Measurements from ENCODE around the gene OR52D1. TPM values are rescaled to one million over a fixed set of nuclear protein-coding genes. Genes with fewer than 3 reads are reported as not detected.
A peak's percentile ranks its signal among the peaks of the same experiment; 100 is the strongest.

The OR52D1 gene
- total and polyA plus RNA-seq, 2 donors from 2014 or later = not detected

GRCh38 chr11:5467527-5467926, 21.0 kb upstream of the OR52D1 start:
- no peaks in the 10 kb centered on the region for H3K36me3 ChIP-seq (ENCODE audit: control insufficient read depth in 2 of 3, insufficient read depth in 3 of 3, low read length in 3 of 3)
- intact Hi-C loops (cut with DNase I) = no loop called here
- TF ChIP-seq, protein P1, sequence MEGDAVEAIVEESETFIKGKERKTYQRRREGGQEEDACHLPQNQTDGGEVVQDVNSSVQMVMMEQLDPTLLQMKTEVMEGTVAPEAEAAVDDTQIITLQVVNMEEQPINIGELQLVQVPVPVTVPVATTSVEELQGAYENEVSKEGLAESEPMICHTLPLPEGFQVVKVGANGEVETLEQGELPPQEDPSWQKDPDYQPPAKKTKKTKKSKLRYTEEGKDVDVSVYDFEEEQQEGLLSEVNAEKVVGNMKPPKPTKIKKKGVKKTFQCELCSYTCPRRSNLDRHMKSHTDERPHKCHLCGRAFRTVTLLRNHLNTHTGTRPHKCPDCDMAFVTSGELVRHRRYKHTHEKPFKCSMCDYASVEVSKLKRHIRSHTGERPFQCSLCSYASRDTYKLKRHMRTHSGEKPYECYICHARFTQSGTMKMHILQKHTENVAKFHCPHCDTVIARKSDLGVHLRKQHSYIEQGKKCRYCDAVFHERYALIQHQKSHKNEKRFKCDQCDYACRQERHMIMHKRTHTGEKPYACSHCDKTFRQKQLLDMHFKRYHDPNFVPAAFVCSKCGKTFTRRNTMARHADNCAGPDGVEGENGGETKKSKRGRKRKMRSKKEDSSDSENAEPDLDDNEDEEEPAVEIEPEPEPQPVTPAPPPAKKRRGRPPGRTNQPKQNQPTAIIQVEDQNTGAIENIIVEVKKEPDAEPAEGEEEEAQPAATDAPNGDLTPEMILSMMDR (IDR thresholded peaks at IDR 0.05; ENCODE audit: borderline replicate concordance, extremely low read depth, insufficient read depth) = no peak
- H3K4me1 ChIP-seq (ENCODE audit: control insufficient read depth in 2 of 3, insufficient read depth in 2 of 3, low read depth in 1 of 3, low read length in 3 of 3) = no peaks in the 10 kb centered on the region
- no peaks in the 10 kb centered on the region for H3K9me3 ChIP-seq (ENCODE audit: control insufficient read depth in 2 of 3, insufficient read depth in 1 of 3, low read length in 3 of 3)
- no peaks in the 10 kb centered on the region for H3K27me3 ChIP-seq (ENCODE audit: control insufficient read depth, insufficient read depth, low read length)
- H3K9ac ChIP-seq (ENCODE audit: low read length in 3 of 3) = no peak overlapping the region
- H3K4me3 ChIP-seq (ENCODE audit: low read length in 3 of 3) = no peak overlapping the region
- FAIRE-seq = no peak
- DNase-seq = no peak
- no peak overlapping the region for H3K27ac ChIP-seq (ENCODE audit: low read depth in 2 of 2, low read length in 2 of 2)

DNA sequence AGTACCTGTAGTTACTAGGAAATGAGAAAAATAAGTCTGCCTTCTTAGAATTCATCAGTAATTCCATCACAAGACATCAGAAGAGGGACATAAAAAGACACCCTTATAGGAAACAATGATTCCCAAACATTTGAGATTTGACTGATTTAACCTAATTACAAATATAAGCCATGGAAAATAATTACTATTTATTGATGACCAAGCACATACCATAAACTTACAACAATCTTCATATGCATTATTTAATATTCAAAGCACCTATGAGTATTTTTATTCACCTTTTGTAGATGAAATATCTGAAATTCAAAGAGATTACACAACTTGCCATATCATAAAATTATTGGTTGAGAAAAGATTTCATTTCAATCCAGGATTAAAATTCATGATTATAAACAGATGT, 14.6 kb upstream of the OR52D1 start:
- TF ChIP-seq, protein P1 (IDR thresholded peaks at IDR 0.05; ENCODE audit: borderline replicate concordance, extremely low read depth, insufficient read depth) = no peak
- intact Hi-C loops (cut with DNase I) = no loop called here

GRCh38 chr11:5476186-5476819, 12.2 kb upstream of the OR52D1 start:
- intact Hi-C loops (cut with DNase I) = no loop called here
- no peaks in the 10 kb centered on the region for H3K9me3 ChIP-seq (ENCODE audit: control insufficient read depth in 2 of 3, insufficient read depth in 1 of 3, low read length in 3 of 3)
- H3K27ac ChIP-seq (ENCODE audit: low read depth in 2 of 2, low read length in 2 of 2) = no peak overlapping the region
- DNase-seq (peak in 2 of 5 donors; percentile 53 to 64), FAIRE-seq (no peak)
- no peaks in the 10 kb centered on the region for H3K36me3 ChIP-seq (ENCODE audit: control insufficient read depth in 2 of 3, insufficient read depth in 3 of 3, low read length in 3 of 3)
- H3K9ac ChIP-seq (ENCODE audit: low read length in 3 of 3) = no peak overlapping the region
- H3K4me1 ChIP-seq (ENCODE audit: control insufficient read depth in 2 of 3, insufficient read depth in 2 of 3, low read depth in 1 of 3, low read length in 3 of 3) = no peaks in the 10 kb centered on the region
- no peaks in the 10 kb centered on the region for H3K27me3 ChIP-seq (ENCODE audit: control insufficient read depth, insufficient read depth, low read length)
- no peak overlapping the region for H3K4me3 ChIP-seq (ENCODE audit: low read length in 3 of 3)
- TF ChIP-seq, protein P1 (IDR thresholded peaks at IDR 0.05; ENCODE audit: borderline replicate concordance, extremely low read depth, insufficient read depth) = peak; percentile 71

More for the DNA sequence above, 14.6 kb upstream of the OR52D1 start:
- H3K4me1 ChIP-seq (ENCODE audit: control insufficient read depth in 2 of 3, insufficient read depth in 2 of 3, low read depth in 1 of 3, low read length in 3 of 3) = no peaks in the 10 kb centered on the region
- H3K27ac ChIP-seq (ENCODE audit: low read depth in 2 of 2, low read length in 2 of 2) = no peak overlapping the region
- FAIRE-seq (no peak), DNase-seq (no peak)
- H3K36me3 ChIP-seq (ENCODE audit: control insufficient read depth in 2 of 3, insufficient read depth in 3 of 3, low read length in 3 of 3) = no peaks in the 10 kb centered on the region
- no peak overlapping the region for H3K4me3 ChIP-seq (ENCODE audit: low read length in 3 of 3)
- no peaks in the 10 kb centered on the region for H3K9me3 ChIP-seq (ENCODE audit: control insufficient read depth in 2 of 3, insufficient read depth in 1 of 3, low read length in 3 of 3)
- H3K9ac ChIP-seq (ENCODE audit: low read length in 3 of 3) = no peak overlapping the region
- no peaks in the 10 kb centered on the region for H3K27me3 ChIP-seq (ENCODE audit: control insufficient read depth, insufficient read depth, low read length)

GRCh38 chr11:5486003-5486402, 2.5 kb upstream of the OR52D1 start:
- Histone ChIP-seq H3K36me3 (ENCODE audit: control insufficient read depth in 2 of 3, insufficient read depth in 3 of 3, low read length in 3 of 3) (no peaks in the 10 kb centered on the region), H3K27me3 (ENCODE audit: control insufficient read depth, insufficient read depth, low read length) (no peaks in the 10 kb centered on the region), H3K4me3 (ENCODE audit: low read length in 3 of 3) (no peak overlapping the region), H3K4me1 (ENCODE audit: control insufficient read depth in 2 of 3, insufficient read depth in 2 of 3, low read depth in 1 of 3, low read length in 3 of 3) (no peaks in the 10 kb centered on the region), H3K9me3 (ENCODE audit: control insufficient read depth in 2 of 3, insufficient read depth in 1 of 3, low read length in 3 of 3) (no peaks in the 10 kb centered on the region), H3K9ac (ENCODE audit: low read length in 3 of 3) (no peak overlapping the region), H3K27ac (ENCODE audit: low read depth in 2 of 2, low read length in 2 of 2) (no peak overlapping the region)
- DNase-seq (no peak), FAIRE-seq (no peak)
- intact Hi-C loops (cut with DNase I) = no loop called here
- TF ChIP-seq, protein P1 (IDR thresholded peaks at IDR 0.05; ENCODE audit: borderline replicate concordance, extremely low read depth, insufficient read depth) = no peak
